Measurements from ENCODE around the gene BSPH1.
"Not testable (repeated sequence)": the region's sequence is repeated elsewhere in the genome, so short reads cannot be mapped to it uniquely, and the experiment has no call there.

BSPH1 gene

GRCh38 chr19:47992070-47992469, at the start of gene BSPH1:
Gene BSPH1, minus strand, starts transcription at chr19:47992170. Its CDS starts 89 bp downstream, at chr19:47992081.
- no peak for DNase-seq

- no peak for DNase-seq
These were observed 44.8 kb upstream of the BSPH1 start for GRCh38 chr19:48036765-48037164.

GRCh38 chr19:48033604-48034003, 41.6 kb upstream of the BSPH1 start:
- no peak for DNase-seq

GRCh38 chr19:48030073-48030472, 38.1 kb upstream of the BSPH1 start:
- no peak for DNase-seq

- no peak for DNase-seq
These were observed 37.5 kb upstream of the BSPH1 start for GRCh38 chr19:48029431-48029830.

- no peak for DNase-seq
These were observed 33.5 kb upstream of the BSPH1 start for GRCh38 chr19:48025480-48025879.

- no peak for DNase-seq
These were observed 31.5 kb upstream of the BSPH1 start for GRCh38 chr19:48023518-48023917.

GRCh38 chr19:48023011-48023410, 31.0 kb upstream of the BSPH1 start:
- DNase-seq, result no peak

- DNase-seq, result no peak
These were observed 28.7 kb upstream of the BSPH1 start for GRCh38 chr19:48020686-48021085.

- no peak for DNase-seq
These were observed 19.2 kb upstream of the BSPH1 start for GRCh38 chr19:48010932-48011758.

GRCh38 chr19:48006762-48007161, 14.8 kb upstream of the BSPH1 start:
- DNase-seq, result no peak

GRCh38 chr19:48004236-48004635, 12.3 kb upstream of the BSPH1 start:
- no peak for DNase-seq

- no peak for DNase-seq
These were observed 8.9 kb upstream of the BSPH1 start for GRCh38 chr19:48000846-48001245.

GRCh38 chr19:47998800-47999199, 6.8 kb upstream of the BSPH1 start:
- no peak for DNase-seq

- DNase-seq, result no peak
These were observed 4.3 kb upstream of the BSPH1 start for GRCh38 chr19:47996230-47996727.

GRCh38 chr19:47994209-47994802, 2.3 kb upstream of the BSPH1 start, which contains the start of gene ELSPBP1:
Gene ELSPBP1, plus strand, starts transcription at chr19:47994632. Its CDS starts 14,036 bp downstream, at chr19:48008668.
- DNase-seq, result no peak

GRCh38 chr19:47991191-47991808, 670 bp downstream of the BSPH1 start:
- no peak for DNase-seq

GRCh38 chr19:47973529-47973928, 18.4 kb downstream of the BSPH1 start:
- DNase-seq, result no peak

- DNase-seq, result not testable (repeated sequence)
These were observed 36.0 kb downstream of the BSPH1 start for GRCh38 chr19:47955936-47956335.

GRCh38 chr19:47952132-47952531, 39.8 kb downstream of the BSPH1 start:
- DNase-seq, result not testable (repeated sequence)

- not testable (repeated sequence) for DNase-seq
These were observed 42.0 kb downstream of the BSPH1 start for GRCh38 chr19:47949852-47950521.

GRCh38 chr19:47928581-47928980, 63.4 kb downstream of the BSPH1 start:
- DNase-seq, result not testable (repeated sequence)

- DNase-seq, result not testable (repeated sequence)
These were observed 71.9 kb downstream of the BSPH1 start for GRCh38 chr19:47920107-47920506.

All from activated CD8-positive, alpha-beta memory T cell treated with anti-CD3 and anti-CD28 coated beads for 24 hours (primary cell).